ENCODE measurements around the gene UBL7.

GRCh38 chr15:74422265-74422651 lies 38.7 kb downstream of the UBL7 start:
- TF ChIP-seq JUND (IDR thresholded peaks at IDR 0.05; ENCODE audit: low read depth, low read length) (no peak), CEBPB (IDR thresholded peaks at IDR 0.05; ENCODE audit: borderline replicate concordance in 1 of 2, low read depth in 2 of 2, low read length in 2 of 2) (no peak), GABPA (IDR thresholded peaks at IDR 0.05; ENCODE audit: low read depth) (no peak), POLR2AphosphoS5 (IDR thresholded peaks at IDR 0.05; ENCODE audit: low read length) (no peak), TAF1 (IDR thresholded peaks at IDR 0.05; ENCODE audit: borderline replicate concordance, low read depth, low read length) (no peak)

Data from GM12878 (cell line).